Astrocyte (in vitro differentiated cells and primary cell): ENCODE measurements around the gene ZCCHC18.

Experiments used
- EZH2 ChIP-seq: IDR thresholded peaks from 2 replicates; pipeline ENCODE4 v1.6.1; 2012; ENCODE audit warnings: mild to moderate bottlenecking, low read length, inconsistent platforms; ENCODE audit not compliant: insufficient read depth
- TF ChIP-seq, protein P1 (sequence below): IDR thresholded peaks from 2 replicates; pipeline ENCODE4 v1.5.1; 2011; ENCODE audit warnings: low read depth, mild to moderate bottlenecking, inconsistent platforms, low read length, moderate library complexity; ENCODE audit not compliant: insufficient read depth

GRCh38 chrX:104105330-104106262 lies 6.7 kb upstream of the ZCCHC18 start:
- TF ChIP-seq, protein P1, sequence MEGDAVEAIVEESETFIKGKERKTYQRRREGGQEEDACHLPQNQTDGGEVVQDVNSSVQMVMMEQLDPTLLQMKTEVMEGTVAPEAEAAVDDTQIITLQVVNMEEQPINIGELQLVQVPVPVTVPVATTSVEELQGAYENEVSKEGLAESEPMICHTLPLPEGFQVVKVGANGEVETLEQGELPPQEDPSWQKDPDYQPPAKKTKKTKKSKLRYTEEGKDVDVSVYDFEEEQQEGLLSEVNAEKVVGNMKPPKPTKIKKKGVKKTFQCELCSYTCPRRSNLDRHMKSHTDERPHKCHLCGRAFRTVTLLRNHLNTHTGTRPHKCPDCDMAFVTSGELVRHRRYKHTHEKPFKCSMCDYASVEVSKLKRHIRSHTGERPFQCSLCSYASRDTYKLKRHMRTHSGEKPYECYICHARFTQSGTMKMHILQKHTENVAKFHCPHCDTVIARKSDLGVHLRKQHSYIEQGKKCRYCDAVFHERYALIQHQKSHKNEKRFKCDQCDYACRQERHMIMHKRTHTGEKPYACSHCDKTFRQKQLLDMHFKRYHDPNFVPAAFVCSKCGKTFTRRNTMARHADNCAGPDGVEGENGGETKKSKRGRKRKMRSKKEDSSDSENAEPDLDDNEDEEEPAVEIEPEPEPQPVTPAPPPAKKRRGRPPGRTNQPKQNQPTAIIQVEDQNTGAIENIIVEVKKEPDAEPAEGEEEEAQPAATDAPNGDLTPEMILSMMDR, result no peak
- no peak for TF ChIP-seq EZH2
